NCI-H1092 treated with DMSO at 0.1 percent for 48 hours (cell line): ENCODE data around the gene BAHCC1.

Source experiments
- DNase-seq: peaks from one replicate; lab custom pipeline; 2025; lab: John Stamatoyannopoulos, UW

Gene BAHCC1

DNA sequence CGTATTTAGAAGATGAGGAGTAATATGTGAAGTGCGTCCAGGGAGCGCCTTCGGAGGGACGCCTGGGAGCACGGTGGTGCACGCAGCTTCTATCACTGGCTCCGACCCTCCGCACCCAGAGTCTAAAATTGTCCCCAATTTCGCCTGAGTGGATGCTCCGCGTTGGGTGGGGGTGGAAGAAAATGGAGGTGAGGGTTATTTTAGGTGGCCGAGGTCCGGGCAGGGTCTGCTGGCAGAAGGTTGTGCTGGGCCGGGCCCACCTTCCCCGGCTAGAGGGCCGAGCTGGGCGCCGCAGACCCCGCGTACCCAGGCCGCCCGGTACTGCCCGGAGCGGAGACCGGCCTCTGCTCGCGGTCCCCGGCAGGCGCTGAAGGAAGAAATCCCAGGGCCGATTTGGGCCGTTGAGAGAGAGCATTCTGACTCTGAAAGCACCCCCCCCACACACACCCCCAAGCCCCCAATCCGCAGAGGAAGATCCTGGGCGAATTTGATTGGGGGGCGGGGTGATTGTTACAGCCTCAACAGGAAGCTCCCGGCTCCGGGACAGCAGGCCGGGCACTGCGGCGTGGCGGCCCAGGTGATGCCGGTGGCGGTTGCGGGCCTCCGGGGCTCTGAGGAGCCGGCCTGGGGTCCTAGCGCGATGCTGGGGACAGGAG lies 3.0 kb downstream of the BAHCC1 start:
- DNase-seq = no peak

DNA sequence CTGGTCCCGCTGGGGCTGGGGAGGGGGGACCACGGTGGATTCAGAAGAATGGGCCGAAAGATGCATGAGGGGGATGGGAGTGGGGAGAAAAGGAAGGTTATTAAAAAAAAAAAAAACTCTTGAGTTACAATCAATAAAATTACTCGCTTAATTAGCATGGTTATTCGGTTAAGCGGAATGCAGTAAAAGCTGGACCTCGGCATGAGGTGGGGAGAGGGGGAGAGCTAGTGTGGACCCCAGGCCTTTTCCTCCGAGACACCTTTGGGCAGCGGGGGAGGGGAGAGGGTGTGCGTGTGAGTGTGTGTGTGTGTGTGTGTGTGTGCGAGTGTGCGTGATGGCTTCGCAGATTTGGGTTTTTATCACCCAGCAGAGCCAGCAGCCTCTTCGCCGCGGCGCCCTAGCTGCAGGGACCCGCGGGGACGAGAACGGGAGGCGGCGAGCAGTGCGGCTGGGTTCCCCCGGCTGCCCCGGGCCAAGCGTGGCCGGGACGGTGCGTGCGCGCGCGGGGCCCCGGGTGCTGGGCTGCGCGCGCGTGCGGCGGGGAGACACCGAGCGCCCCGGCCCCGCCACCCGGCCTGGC lies 3.7 kb downstream of the BAHCC1 start:
- DNase-seq = no peak

- DNase-seq = no peak
Observed at GRCh38 chr17:81399481-81400153, 4.4 kb downstream of the BAHCC1 start.

DNA sequence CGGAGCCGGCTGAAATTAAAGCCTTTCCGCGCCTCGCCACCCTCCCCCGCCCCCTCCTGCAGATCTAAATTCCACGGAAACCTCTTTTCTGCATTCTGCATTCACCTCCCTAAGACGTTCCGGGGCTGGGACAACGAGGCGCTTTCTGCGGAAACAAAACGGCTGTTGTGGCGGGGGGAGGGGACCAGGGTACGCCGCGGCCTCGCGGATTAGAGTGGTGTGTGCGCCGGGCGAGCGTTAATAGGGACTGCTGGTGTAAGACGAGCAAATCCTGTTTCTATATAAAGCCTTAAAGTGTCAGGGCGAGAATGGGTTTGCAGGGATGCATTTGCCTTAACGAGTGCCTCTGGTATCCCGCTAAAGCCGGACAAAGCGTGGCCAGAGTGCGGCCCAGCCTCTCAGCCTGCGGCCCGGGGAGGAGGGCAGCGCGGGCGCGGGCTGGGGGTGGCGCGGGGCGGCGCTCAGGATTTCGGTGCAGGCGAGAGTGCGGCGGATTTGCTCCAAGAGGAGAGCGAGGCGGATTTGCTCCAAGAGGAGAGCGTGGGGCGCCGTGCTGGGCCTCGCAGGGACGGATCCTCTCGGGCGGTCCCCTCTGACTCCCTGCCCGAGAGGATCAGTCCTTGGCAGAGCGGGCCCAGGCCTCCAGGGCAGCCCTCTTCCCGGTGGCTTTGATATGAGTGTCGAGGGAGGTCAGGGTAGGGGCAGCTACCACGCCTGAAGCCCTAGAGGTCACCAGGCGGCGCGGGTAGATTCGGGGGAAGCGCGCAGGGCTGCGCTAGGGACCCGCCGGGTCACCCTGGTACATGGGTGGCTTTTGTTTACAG lies 5.1 kb downstream of the BAHCC1 start:
- no peak for DNase-seq

DNA sequence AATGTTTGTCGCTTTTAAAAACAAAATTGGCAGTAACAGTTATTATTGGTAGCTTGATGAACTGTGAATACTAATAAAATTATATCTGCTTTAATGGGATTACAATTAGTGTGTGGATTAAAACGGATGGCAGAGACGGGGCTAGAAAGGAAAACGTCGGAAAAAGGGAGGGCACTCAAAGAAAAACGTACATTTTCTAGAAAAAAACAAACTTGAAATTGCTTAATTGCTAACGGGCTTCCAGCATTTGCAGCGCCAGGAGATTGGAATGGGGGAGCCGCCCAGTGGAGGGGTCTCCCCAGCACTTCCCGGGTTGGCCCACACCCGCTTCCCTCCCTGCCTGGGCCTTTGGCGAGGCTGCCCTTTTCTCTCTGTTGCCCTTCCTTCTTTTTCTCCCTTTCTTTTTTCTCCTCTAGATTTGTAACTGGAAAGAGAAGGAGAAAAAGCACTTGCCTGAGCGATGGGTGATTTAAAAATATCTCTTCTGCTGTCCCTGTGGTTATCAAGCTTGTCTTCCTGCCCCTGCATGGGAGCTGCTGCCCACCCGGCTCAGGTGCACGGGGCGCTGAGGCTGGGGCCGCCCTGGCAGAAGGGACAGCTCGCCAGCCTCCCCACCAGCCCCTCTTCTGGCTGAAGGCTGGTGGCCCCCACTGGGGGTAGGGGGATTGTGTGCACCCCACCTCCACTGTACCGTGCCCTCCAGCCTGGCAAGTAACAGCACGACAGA lies 5.9 kb downstream of the BAHCC1 start:
- DNase-seq = no peak

DNA sequence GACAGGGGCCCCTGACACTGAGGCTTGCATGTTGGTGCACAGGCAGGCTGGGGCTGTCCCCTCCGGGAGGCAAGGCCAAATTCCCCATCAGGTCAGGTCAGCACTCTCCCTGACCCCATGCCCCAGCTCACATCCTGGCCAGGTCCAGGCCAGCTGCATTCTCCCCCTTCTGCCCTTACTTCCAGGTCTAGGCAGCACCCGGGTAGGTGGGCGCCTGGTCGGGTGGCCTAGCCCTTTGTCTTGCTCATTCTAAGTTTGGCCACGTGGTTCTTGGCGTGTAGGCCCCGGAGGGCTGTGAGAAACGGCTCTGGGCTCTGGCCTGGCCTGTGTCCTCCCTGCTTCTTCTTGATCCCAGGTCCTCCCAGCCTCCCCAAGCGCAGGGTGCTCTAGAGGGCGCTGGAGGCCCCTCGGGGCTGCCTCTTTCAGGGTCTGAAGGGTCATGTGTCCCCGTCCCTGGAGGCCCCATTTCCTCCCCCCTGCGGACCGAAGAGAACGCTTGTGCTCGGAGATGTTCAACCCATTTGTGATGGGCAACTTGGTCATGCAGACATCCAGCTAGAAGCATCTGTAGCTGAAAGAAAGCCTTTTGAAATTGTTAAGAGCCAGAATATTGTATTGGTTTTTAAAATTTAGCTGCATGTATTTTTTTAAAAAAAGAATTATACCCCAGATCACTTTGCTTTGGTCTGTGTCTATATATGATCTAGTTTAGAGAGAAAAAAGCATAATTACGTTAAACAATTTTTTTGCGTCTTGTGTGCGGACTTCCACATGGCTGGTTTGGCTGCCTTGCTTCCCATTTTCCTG lies 6.7 kb downstream of the BAHCC1 start:
- DNase-seq = no peak

DNA sequence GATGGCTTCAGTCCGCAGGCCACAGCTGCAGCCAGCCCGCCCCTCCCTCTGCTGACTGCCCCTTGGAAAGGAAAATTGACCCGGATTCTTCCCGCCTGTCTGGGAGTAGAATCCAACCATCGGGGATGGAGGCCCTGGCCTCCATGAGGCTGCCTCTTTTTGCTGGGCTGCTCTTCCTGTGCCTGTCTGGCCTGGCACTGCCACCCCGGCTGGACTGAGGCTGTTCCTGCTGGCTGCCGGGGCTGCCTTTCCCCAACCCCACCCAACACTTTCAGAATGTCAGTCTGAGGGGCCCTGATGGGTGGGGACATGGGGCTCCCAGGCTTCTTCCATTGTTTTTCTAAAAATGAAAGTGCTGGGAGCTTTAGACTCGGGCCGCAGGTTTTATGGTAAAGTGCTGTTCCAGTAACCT lies 7.3 kb downstream of the BAHCC1 start:
- DNase-seq = no peak

- DNase-seq = no peak
Observed at GRCh38 chr17:81402981-81403467, 7.8 kb downstream of the BAHCC1 start.

- no peak for DNase-seq
Observed at GRCh38 chr17:81403671-81404534, 8.6 kb downstream of the BAHCC1 start.

GRCh38 chr17:81404558-81405165 lies 9.4 kb downstream of the BAHCC1 start:
- DNase-seq = no peak

GRCh38 chr17:81405411-81405872 lies 10.2 kb downstream of the BAHCC1 start:
- DNase-seq = no peak

DNA sequence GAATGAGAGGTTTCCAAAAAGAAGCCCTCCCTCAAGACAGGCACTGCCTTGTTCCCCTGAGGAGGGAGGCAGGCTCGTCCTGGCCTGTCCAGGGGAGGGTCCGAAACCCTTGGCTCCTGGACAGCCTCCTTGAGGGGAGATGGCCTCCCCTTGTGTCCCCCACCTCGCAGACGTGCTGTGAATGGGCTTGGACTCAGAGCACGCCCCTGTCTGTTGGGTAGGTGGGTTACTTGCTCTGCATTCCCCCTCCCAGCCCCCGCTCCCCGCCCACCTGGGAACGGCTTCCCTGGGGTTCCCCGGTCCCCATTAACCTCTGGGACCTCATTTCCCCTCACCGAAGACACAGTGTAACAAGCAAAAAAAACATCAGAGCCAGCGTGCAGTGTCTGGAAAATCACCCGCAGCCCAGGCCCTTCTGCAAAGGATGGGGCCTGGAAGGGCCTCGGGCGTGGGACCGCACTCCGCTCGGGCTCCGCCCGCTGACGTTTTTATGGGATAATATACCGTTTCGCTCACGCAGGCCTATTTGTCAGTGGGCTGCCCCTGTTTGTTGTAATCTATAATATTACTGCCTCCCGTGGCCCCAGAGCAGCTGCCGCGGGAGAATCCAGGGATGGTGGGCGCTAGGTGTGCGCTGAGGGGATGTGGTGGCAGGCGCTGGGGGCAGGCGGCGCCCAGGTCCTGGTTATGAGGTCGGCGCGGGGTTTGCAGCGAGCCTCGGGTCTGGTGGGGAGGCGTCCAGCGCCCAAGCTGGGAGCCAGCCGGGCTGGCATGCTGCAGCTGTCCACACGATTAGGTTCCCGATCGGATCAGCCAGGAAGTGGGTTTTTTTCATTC lies 11.1 kb downstream of the BAHCC1 start:
- DNase-seq = no peak

GRCh38 chr17:81408049-81408448 lies 12.8 kb downstream of the BAHCC1 start:
- no peak for DNase-seq

- peak; percentile 60 for DNase-seq
Observed at GRCh38 chr17:81409190-81409935, 14.1 kb downstream of the BAHCC1 start.

DNA sequence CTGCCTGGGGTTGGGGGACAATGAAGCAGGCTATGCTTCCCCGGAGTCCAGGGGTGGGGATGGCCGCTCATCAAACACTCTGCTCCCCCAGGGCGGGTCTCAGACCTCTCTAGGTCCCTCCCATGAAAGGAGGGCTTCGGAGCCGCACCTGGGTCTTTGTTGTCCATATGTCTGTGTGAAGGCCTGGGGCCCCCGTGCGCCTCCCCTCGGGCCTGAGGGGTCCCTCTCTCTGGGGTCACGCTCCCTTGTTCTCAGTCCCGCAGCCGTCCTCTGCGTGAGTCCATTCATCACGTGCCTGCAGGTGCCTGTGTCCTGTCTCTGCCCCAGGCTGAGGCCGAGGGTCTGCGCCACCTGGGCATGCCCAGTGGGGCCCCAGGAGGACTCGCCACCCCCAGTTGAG lies 15.6 kb downstream of the BAHCC1 start:
- no peak for DNase-seq

- no peak for DNase-seq
Observed at GRCh38 chr17:81411305-81411704, 16.0 kb downstream of the BAHCC1 start.

DNA sequence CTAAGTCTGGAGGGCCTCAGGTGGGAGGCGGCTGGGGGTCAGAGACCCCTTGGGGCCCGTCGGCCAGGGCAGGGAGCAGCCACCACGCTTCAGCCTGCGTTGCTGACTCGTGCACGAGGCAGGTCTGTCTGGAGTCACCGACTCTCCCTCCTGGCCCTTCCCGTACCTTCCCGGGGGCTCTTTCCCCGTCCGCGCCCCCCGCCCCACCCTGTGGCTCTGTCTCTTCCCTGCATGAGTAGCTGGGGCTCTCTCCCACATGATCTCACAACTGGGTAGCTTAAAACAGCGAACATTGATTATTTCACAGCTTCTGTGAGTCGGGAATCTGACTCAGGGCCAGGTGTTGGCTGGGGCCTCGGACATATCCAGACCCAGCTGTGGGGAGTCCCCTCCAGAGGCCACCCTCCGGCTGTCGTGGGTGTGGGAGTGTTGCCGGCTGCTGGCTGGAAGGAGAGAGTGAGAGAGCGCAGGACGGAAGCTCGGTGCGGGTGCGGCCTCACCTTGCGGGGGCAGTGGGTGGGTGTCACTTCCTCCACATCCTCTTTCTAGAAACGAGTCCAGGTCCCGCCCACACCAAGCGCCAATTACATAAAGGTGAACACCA lies 17.3 kb downstream of the BAHCC1 start:
- DNase-seq = no peak
